ENCODE measurements around the gene FRRS1L.

The FRRS1L gene

DNA sequence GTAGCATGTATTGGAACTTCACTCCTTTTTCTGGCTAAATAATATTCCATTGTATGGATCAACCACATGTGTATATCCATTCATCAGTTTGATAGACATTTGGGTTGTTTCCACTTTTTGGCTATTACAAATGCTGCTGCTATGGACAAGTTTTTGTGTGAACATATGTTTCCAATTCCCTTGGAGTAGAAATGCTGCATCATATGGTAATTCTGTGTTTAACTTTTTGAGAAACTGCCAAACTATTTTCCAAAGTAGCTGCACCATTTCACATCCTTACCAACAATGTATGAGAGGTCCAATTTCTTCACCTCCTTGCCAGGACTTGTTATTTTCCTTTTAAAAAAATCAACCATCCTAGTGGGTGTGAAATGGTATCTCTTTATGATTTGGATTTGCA lies 8.4 kb downstream of the FRRS1L start:
- no peaks in the 10 kb centered on the region for H3K9me3 ChIP-seq (replicated peaks; ENCODE audit: insufficient read depth, low read length)
- no peaks in the 10 kb centered on the region for H3K36me3 ChIP-seq (replicated peaks; ENCODE audit: insufficient read depth, low read length)
- H3K79me2 ChIP-seq (ENCODE audit: low read length): no peaks in the 10 kb centered on the region
- no peaks in the 10 kb centered on the region for H4K20me1 ChIP-seq (ENCODE audit: insufficient read depth, low read length)
- H2AFZ ChIP-seq (ENCODE audit: low read length): no peak overlapping the region
- DNase-seq: no peak
- no peaks in the 10 kb centered on the region for H3F3A ChIP-seq (ENCODE audit: insufficient read depth, low read length)
- H3K9me2 ChIP-seq (replicated peaks; ENCODE audit: insufficient read depth, low read length): no peaks in the 10 kb centered on the region
- no peaks in the 10 kb centered on the region for H3K27me3 ChIP-seq (replicated peaks; ENCODE audit: insufficient read depth, low read length)
- no peak overlapping the region for H3K27ac ChIP-seq (ENCODE audit: low read length)
- no peaks in the 10 kb centered on the region for H3K4me1 ChIP-seq (ENCODE audit: low read length)
- H3K9ac ChIP-seq (ENCODE audit: low read length): no peak overlapping the region
- H3K4me2 ChIP-seq (ENCODE audit: low read depth, low read length): no peak overlapping the region
- TF ChIP-seq EZH2 (optimal IDR thresholded peaks at IDR 0.05; ENCODE audit: low read depth, low read length): no peak
- TF ChIP-seq EZH2phosphoT487 (IDR thresholded peaks at IDR 0.05; ENCODE audit: low read length): no peak
- no peak for TF ChIP-seq CTCF (IDR thresholded peaks at IDR 0.05; ENCODE audit: low read length)
- no peak overlapping the region for H3K4me3 ChIP-seq (ENCODE audit: low read length)

DNA sequence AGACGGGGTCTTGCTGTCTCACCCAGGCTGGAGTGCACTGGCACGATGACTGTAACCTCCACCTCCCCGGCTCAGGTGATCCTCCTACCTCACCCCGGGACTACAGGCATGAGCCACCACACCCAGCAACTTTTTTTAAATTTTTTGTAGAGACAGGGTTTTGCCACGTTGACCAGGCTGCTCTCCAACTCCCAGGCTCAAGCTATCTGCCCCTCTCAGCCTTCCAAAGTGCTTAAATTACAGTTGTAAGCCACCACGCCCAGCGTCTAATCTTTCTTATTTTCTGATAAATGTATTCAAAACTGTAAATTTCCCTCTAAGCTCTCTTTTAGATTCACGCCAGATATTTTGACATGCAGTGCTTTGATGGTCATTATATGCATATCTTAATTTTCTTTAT lies 10.3 kb downstream of the FRRS1L start:
- H3F3A ChIP-seq (ENCODE audit: insufficient read depth, low read length): no peaks in the 10 kb centered on the region
- H2AFZ ChIP-seq (ENCODE audit: low read length): no peak overlapping the region
- H3K4me1 ChIP-seq (ENCODE audit: low read length): no peaks in the 10 kb centered on the region
- no peak overlapping the region for H3K4me2 ChIP-seq (ENCODE audit: low read depth, low read length)
- H3K36me3 ChIP-seq (replicated peaks; ENCODE audit: insufficient read depth, low read length): no peaks in the 10 kb centered on the region
- no peak overlapping the region for H3K27ac ChIP-seq (ENCODE audit: low read length)
- no peaks in the 10 kb centered on the region for H4K20me1 ChIP-seq (ENCODE audit: insufficient read depth, low read length)
- no peak overlapping the region for H3K9ac ChIP-seq (ENCODE audit: low read length)
- H3K9me3 ChIP-seq (replicated peaks; ENCODE audit: insufficient read depth, low read length): no peaks in the 10 kb centered on the region
- no peak for DNase-seq
- TF ChIP-seq EZH2 (optimal IDR thresholded peaks at IDR 0.05; ENCODE audit: low read depth, low read length): no peak
- TF ChIP-seq CTCF (IDR thresholded peaks at IDR 0.05; ENCODE audit: low read length): no peak
- H3K79me2 ChIP-seq (ENCODE audit: low read length): no peaks in the 10 kb centered on the region
- no peaks in the 10 kb centered on the region for H3K27me3 ChIP-seq (replicated peaks; ENCODE audit: insufficient read depth, low read length)
- H3K9me2 ChIP-seq (replicated peaks; ENCODE audit: insufficient read depth, low read length): no peaks in the 10 kb centered on the region
- no peak overlapping the region for H3K4me3 ChIP-seq (ENCODE audit: low read length)

- Histone ChIP-seq H3K9ac (ENCODE audit: low read length) (no peak overlapping the region), H3K27me3 (replicated peaks; ENCODE audit: insufficient read depth, low read length) (no peaks in the 10 kb centered on the region), H3K9me2 (replicated peaks; ENCODE audit: insufficient read depth, low read length) (no peaks in the 10 kb centered on the region), H3F3A (ENCODE audit: insufficient read depth, low read length) (no peaks in the 10 kb centered on the region), H3K36me3 (replicated peaks; ENCODE audit: insufficient read depth, low read length) (no peaks in the 10 kb centered on the region), H3K4me2 (ENCODE audit: low read depth, low read length) (no peak overlapping the region), H3K4me3 (ENCODE audit: low read length) (no peak overlapping the region), H4K20me1 (ENCODE audit: insufficient read depth, low read length) (no peaks in the 10 kb centered on the region), H3K4me1 (ENCODE audit: low read length) (no peaks in the 10 kb centered on the region), H2AFZ (ENCODE audit: low read length) (no peak overlapping the region), H3K79me2 (ENCODE audit: low read length) (no peaks in the 10 kb centered on the region), H3K9me3 (replicated peaks; ENCODE audit: insufficient read depth, low read length) (no peaks in the 10 kb centered on the region), H3K27ac (ENCODE audit: low read length) (no peak overlapping the region)
- DNase-seq: no peak
- TF ChIP-seq EZH2phosphoT487 (IDR thresholded peaks at IDR 0.05; ENCODE audit: low read length): no peak
- TF ChIP-seq EZH2 (optimal IDR thresholded peaks at IDR 0.05; ENCODE audit: low read depth, low read length): no peak
- no peak for TF ChIP-seq CTCF (IDR thresholded peaks at IDR 0.05; ENCODE audit: low read length)
These were observed 16.0 kb downstream of the FRRS1L start for GRCh38 chr9:109150925-109151545.

Data from MM.1S (cell line).